GM12873 (cell line): Measurements from ENCODE around the gene CHAF1B.

Experiments
- CTCF ChIP-seq: IDR thresholded peaks from 2 replicates; pipeline ENCODE4 v1.5.1; 2012; ENCODE audit warnings: low read depth, mild to moderate bottlenecking, moderate library complexity, low read length, control low read depth; ENCODE audit not compliant: insufficient read depth; ENCODE audit errors: missing control alignments

CHAF1B gene

GRCh38 chr21:36450511-36450910 lies 65.3 kb downstream of the CHAF1B start:
- no peak for TF ChIP-seq CTCF

GRCh38 chr21:36451506-36451905 lies 66.3 kb downstream of the CHAF1B start:
- TF ChIP-seq CTCF, result no peak

- TF ChIP-seq CTCF, result no peak
These were observed 67.2 kb downstream of the CHAF1B start for GRCh38 chr21:36452281-36452825.

GRCh38 chr21:36454093-36454531 lies 68.9 kb downstream of the CHAF1B start:
- TF ChIP-seq CTCF, result no peak

- TF ChIP-seq CTCF, result no peak
These were observed 69.5 kb downstream of the CHAF1B start for GRCh38 chr21:36454706-36455105.

GRCh38 chr21:36456729-36457414 lies 71.7 kb downstream of the CHAF1B start:
- TF ChIP-seq CTCF, result no peak

GRCh38 chr21:36459098-36459497 lies 73.9 kb downstream of the CHAF1B start:
- TF ChIP-seq CTCF, result no peak
